HepG2 (cell line): ENCODE measurements around the gene SLC39A2. TPM values are rescaled to one million over a fixed set of nuclear protein-coding genes. Genes with fewer than 3 reads are reported as not detected.

Source experiments
- ATAC-seq: fragments of 200-7000 bp; cut with Tn5 transposase; 3 replicates; pipeline ENCODE4 v1.9.1; 2020; ENCODE audit warnings: mild to moderate bottlenecking, moderate library complexity
- BruUV-seq: library from RNA; stranded (reverse); fragments of 400-500 nt; replicated peaks from 2 replicates; lab custom pipeline; 2021; lab: Mats Ljungman, UMichigan
- CTCF ChIA-PET: fragments of 300-600 bp; formaldehyde crosslinking; extraction: SDS; loops from one replicate; lab custom pipeline; 2021; ENCODE audit warnings: low total read pairs, inconsistent platforms, low intra/inter-chr PET ratio; lab: Yijun Ruan, JAX
- POLR2A ChIA-PET: fragments of 350-600 bp; sonication (Branson Sonifier 250); formaldehyde crosslinking; loops from one replicate; lab custom pipeline; 2020; ENCODE audit warnings: antibody characterized with exemption, inconsistent platforms; lab: Yijun Ruan, JAX
- DNase-seq: peaks from one replicate; pipeline ENCODE4 v3.0.0-alpha.2; 2015; ENCODE audit warnings: low spot score
- FAIRE-seq: peaks from 3 replicates; lab custom pipeline; 2011; peaks lifted over from hg19 to GRCh38; lab: Jason Lieb, UNC
- H2AFZ ChIP-seq: one replicate; pipeline ENCODE4 v1.6.1; 2011; ENCODE audit warnings: low read length, inconsistent platforms
- H3K27ac ChIP-seq: fragments of 300-600 bp; 3 replicates; pipeline ENCODE4 v1.8.0; 2011; ENCODE audit warnings: mixed run types, mild to moderate bottlenecking, mixed read lengths, low read length, inconsistent platforms; ENCODE audit not compliant: insufficient read depth; ENCODE audit errors: extremely low read length
- H3K27me3 ChIP-seq, 2 experiments: fragments of 200-600 bp in 1 of 2; 2 replicates in 1 of 2; 3 replicates in 1 of 2; pipeline versions ENCODE4 v1.6.0 to v1.8.0; 2011; ENCODE audit warnings: low read length in 2 of 2, mild to moderate bottlenecking in 2 of 2, moderate library complexity in 2 of 2, inconsistent platforms in 1 of 2; ENCODE audit not compliant: insufficient read depth in 2 of 2, control insufficient read depth in 1 of 2
- H3K36me3 ChIP-seq, 2 experiments: fragments of 200-600 bp in 1 of 2; replicated peaks in 1 of 2; 2 replicates in 1 of 2; 3 replicates in 1 of 2; pipeline versions ENCODE4 v1.5.1 to v1.8.0; 2011; ENCODE audit warnings: low read length in 2 of 2, inconsistent platforms in 1 of 2; ENCODE audit not compliant: insufficient read depth in 2 of 2, control insufficient read depth in 1 of 2
- H3K4me1 ChIP-seq: 2 replicates; pipeline ENCODE4 v1.5.1; 2012; ENCODE audit warnings: low read length, inconsistent platforms; ENCODE audit not compliant: insufficient read depth
- H3K4me2 ChIP-seq: 2 replicates; pipeline ENCODE4 v1.6.0; 2011; ENCODE audit warnings: low read depth, low read length, inconsistent platforms
- H3K4me3 ChIP-seq, 3 experiments: fragments of 200-600 bp in 1 of 3; sonication (generic), shearing (Covaris generic) in 1 of 3; replicated peaks in 1 of 3; 2 replicates each; pipeline ENCODE4 v1.5.1; 2011 to 2016; ENCODE audit warnings: low read length in 3 of 3, inconsistent platforms in 2 of 3, low read depth in 2 of 3, mild to moderate bottlenecking in 2 of 3, control low read depth in 1 of 3, mixed read lengths in 1 of 3; ENCODE audit not compliant: insufficient read depth in 1 of 3
- H3K79me2 ChIP-seq: one replicate; pipeline ENCODE4 v1.6.1; 2011; ENCODE audit warnings: low read length, inconsistent platforms; ENCODE audit not compliant: insufficient read depth
- H3K9ac ChIP-seq: 2 replicates; pipeline ENCODE4 v1.6.0; 2011; ENCODE audit warnings: mild to moderate bottlenecking, low read depth, low read length, inconsistent platforms; ENCODE audit not compliant: insufficient read depth
- H3K9me3 ChIP-seq: 2 replicates; pipeline ENCODE4 v1.5.1; 2012; ENCODE audit warnings: mild to moderate bottlenecking, low read length
- H4K20me1 ChIP-seq: 2 replicates; pipeline ENCODE4 v1.6.0; 2011; ENCODE audit warnings: inconsistent platforms, mild to moderate bottlenecking, low read length, moderate library complexity; ENCODE audit not compliant: insufficient read depth
- ATF1 ChIP-seq: IDR thresholded peaks from 2 replicates; pipeline ENCODE4 v1.6.1; 2016; ENCODE audit warnings: mild to moderate bottlenecking, control low read depth
- E2F1 ChIP-seq: sonication (generic); formaldehyde crosslinking; IDR thresholded peaks from 2 replicates; pipeline ENCODE4 v1.5.0; 2020; ENCODE audit warnings: missing genetic modification reagents
- KDM1A ChIP-seq: IDR thresholded peaks from 2 replicates; pipeline ENCODE4 v1.6.1; 2016; ENCODE audit warnings: missing compliant biosample characterization
- MLXIP ChIP-seq: sonication (generic); formaldehyde crosslinking; IDR thresholded peaks from 2 replicates; pipeline ENCODE4 v1.9.0; 2021; ENCODE audit warnings: missing genetic modification reagents, borderline replicate concordance
- RBM22 ChIP-seq: fragments of 200-400 bp; formaldehyde crosslinking; optimal IDR thresholded peaks from 2 replicates; pipeline ENCODE3; 2017; ENCODE audit warnings: mild to moderate bottlenecking, low read length, moderate library complexity
- WGBS: methylation state at CpG from one replicate; pipeline ENCODE4 v1.1.6; 2017; ENCODE audit warnings: low lambda C conversion rate; 5-methylcytosine and 5-hydroxymethylcytosine counted together
- in situ Hi-C: cut with HindIII; loops from 2 replicates; pipeline ENCODE4 v1.10.0; 2017; ENCODE audit warnings: low pct_unique_long_range_greater_than_20kb; ENCODE audit not compliant: extremely low pct_ligation_motif_present
- intact Hi-C: fragments of 100-400 bp; cut with micrococcal nuclease; formaldehyde crosslinking; loops from one replicate; pipeline ENCODE4 v1.10.0; 2022; ENCODE audit not compliant: unreplicated experiment
- polyA plus RNA-seq, 8 experiments: library from polyadenylated mRNA; depleted of rRNA in 3 of 8; stranded (reverse) in 7 of 8; unstranded in 1 of 8; fragments of >200 nt; fragmentation: Illumina TruSeq in 4 of 8; extraction: Trizol in 4 of 8; gene quantifications; 2 replicates each; pipeline versions ENCODE4 v1.2.1 to v1.2.3, GENCODE V29; 2011 to 2016; ENCODE audit warnings: low read depth in 4 of 8, missing spikeins in 1 of 8, mixed read lengths in 1 of 8; ENCODE audit not compliant: insufficient read depth in 1 of 8
- total RNA-seq, 5 experiments: library from RNA; depleted of rRNA; stranded (reverse); fragments of >200 nt; fragmentation: Illumina TruSeq; extraction: Trizol; gene quantifications; 2 replicates each; pipeline ENCODE4 v1.2.3, GENCODE V29; 2016; ENCODE audit warnings: low read depth in 1 of 5

SLC39A2 gene
- total and polyA plus RNA-seq, 2 of the 13 experiments (the other 11 are each of a cell fraction or from before 2014, with no cell fraction given) = 0.08 to 0.11 TPM

- no peak overlapping the region for H3K9ac ChIP-seq
- H4K20me1 ChIP-seq = no peaks in the 10 kb centered on the region
- H3K4me3 ChIP-seq = no peak overlapping the region
- ATAC-seq (no peak), FAIRE-seq (no peak), DNase-seq (no peak)
- POLR2A ChIA-PET = interaction anchor here (1.5 to 8.0 kb wide), 4 partner anchors 22 to 53 kb away, joined by 4 to 112 read pairs (median 21); partner anchors contain the start of gene ARHGEF40
- H3K4me1 ChIP-seq = peaks cover 27% of the 10 kb centered on the region
- no peaks in the 10 kb centered on the region for H3K9me3 ChIP-seq
- H3K79me2 ChIP-seq = no peaks in the 10 kb centered on the region
- CTCF ChIA-PET = interaction anchor here (1.1 to 7.1 kb wide), 2 partner anchors 21 to 74 kb away, joined by 3 to 174 read pairs; no protein-coding TSS in a partner anchor
- intact Hi-C loops = no loop called here
- H3K27me3 ChIP-seq = no peaks in the 10 kb centered on the region
- 91% methylated on average over 28 of the region's 28 CpGs for WGBS
- H2AFZ ChIP-seq = no peak overlapping the region
- no peak overlapping the region for H3K4me2 ChIP-seq
- peaks cover 35 to 51% of the 10 kb centered on the region in 2 experiments for H3K36me3 ChIP-seq
- no peak overlapping the region for H3K27ac ChIP-seq
- TF ChIP-seq RBM22 = no peak
- TF ChIP-seq MLXIP (CRISPR knock-in tag) = no peak
- no peak for TF ChIP-seq E2F1 (CRISPR knock-in tag)
- TF ChIP-seq KDM1A (CRISPR knock-in tag) = no peak
- no peak for TF ChIP-seq ATF1 (CRISPR knock-in tag)
- no TSS peak for BruUV-seq
- in situ Hi-C loops = loop anchor here (5.0 kb wide), 1 partner anchor 85 kb away; the partner anchor contains the start of gene TMEM253
Measured at GRCh38 chr14:21017528-21018245, 18.6 kb downstream of the SLC39A2 start.
